Kasumi-1 (cell line): ENCODE results near the gene C9orf40.

ENCODE experiments used
- DNase-seq, 2 experiments: peaks; one replicate each; lab custom pipeline; 2025; lab: John Stamatoyannopoulos, UW

The C9orf40 gene, protein sequence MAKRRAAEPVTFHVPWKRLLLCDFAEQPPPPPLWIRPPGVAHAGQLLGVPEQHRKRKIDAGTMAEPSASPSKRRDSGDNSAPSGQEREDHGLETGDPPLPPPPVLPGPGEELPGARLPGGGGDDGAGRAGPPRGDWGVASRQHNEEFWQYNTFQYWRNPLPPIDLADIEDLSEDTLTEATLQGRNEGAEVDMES

DNA sequence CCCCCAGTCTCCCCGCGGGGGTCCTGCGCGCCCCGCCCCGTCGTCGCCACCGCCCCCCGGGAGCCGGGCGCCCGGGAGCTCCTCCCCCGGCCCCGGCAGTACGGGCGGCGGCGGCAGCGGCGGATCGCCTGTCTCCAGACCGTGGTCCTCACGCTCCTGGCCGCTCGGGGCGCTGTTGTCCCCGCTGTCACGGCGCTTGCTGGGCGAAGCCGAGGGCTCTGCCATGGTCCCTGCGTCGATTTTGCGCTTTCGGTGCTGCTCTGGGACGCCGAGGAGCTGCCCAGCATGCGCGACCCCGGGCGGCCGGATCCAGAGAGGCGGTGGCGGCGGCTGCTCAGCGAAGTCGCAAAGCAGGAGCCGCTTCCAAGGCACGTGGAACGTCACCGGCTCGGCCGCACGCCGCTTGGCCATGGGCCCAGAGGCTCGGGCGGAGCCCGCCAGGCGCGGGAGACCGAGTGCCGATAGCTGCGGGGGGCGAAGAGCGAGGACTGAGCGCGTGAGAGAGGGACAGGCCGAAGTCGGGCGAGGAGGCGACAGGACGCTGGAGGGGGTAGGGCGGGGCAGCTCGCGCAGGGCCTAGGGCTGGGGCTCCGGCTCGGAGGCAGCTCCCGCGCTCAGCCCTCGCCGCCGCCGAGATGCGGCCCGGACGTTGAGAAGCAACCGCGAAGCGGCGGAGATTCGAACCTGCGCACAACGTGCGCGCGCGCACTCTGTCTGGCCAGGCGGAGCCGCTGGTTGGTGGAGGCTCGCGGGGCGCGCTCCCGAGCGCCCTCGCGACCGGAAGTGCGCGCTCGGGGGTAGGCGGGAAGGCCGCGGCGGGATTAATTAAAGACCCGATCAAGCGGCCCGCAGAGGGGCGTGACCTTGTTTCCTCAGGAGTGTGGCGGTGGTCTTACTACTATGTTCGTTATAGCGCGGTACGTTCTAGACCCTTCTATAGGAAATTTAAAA is at the start of gene C9orf40:
TSS of gene C9orf40 (minus strand) at position 712 of the 951 bp plus-strand sequence. CDS start at position 411, 301 bp downstream.
- DNase-seq = peak; percentile 74 to 80

DNA sequence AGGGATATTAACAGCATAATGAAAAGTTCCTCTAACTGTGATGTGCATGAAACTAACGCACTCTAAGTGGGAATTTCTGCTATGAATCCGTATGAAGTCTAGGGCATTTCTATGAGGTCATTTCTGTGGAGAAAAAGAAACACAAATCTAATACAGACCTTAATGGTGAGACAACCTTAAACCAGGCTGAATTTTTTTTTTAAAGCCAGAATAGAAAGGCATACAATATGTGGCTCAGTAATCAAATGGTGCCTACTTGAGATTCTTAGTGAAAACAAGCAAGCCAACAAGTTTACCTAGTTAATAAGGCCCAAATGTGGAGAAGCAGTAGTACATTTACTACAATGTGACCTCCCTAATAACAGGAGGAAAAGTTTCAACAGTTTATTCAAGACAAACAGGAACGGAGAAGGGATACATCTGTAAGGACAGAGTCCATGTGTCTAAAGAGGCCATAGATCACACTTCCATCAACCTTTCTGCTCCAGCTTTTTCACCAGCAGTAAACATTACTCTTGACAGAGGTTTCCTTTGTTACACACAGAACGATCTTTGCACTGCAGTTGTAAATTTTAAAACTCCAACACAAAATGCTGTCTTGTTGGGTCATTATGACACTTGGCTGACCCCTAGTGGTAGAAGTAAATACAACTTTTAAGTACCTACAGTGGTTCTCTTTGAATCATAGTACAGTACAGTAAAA is 49.2 kb upstream of the C9orf40 start:
- peak; percentile 86 to 88 for DNase-seq

DNA sequence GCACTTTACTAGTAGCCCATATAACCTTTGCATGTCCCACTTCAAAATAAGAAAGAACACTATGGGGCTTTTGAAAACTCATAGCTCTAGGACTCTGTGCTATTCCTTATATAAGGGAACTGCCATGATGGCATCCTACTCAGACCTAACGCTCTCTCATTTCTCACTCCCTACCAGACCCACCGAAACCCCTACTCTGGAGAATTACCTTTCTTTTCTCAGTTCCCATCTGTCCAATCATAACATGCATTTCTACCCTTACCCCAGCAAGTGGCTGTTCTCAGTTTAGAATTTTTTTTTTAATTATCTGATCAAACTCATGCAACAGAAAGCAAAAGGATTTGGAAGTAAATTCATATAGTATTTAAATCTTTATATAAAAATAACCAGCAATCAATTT is 48.1 kb upstream of the C9orf40 start:
- no peak for DNase-seq

DNA sequence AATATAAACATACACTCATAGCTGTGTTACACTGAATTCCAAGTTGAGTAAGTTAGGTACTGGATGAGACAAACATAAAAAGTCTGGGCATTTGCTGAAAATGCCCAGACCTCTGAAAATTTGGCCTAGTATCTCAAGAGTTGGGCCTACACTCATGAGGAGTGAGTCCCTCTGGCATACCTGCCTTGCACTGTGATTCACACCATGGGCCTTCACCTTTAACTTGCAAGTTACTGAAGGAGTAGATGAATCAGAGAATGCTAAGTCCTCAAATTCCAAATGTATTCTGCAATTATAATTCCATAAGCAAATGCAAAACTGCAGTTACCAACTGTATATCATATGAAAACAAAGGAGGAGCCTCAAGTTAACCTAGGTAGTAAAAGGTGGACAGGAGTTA is 32.3 kb upstream of the C9orf40 start:
- no peak for DNase-seq

DNA sequence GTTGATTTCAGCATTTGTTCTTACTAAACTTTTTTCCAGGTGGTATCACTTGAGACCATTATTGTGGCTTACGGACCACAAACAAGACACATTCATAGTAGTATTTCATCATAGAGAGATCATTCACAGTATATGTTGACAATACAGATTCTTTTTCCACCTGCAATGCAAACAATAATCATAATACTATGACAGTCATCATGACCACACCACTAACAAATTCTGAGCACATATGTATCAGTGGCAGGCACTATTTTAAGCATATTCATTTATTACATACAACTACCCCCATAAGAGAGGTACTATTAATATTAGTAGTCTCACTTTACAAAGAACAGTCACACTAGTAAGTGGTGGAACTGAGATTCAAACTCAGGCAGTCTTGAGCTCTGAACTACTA is 31.0 kb upstream of the C9orf40 start:
- DNase-seq = no peak

DNA sequence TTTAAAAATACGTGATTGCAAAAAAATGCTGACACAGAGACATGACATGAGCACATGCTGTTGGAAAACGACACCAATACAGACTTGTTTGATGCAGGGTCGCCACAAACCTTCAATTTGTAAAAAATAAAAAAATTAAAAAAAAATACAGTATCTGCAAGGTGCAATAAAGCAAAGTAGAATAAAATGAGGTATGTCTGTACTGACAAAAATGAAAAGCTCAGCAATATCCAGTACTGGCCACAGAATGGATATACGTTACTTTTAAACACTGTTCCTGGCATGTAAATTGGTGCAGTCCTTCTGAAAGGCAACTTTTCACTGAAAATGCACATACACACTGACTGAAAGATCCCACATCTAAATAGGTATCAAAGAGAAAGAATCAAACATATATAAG is 27.1 kb upstream of the C9orf40 start:
- DNase-seq = no peak

DNA sequence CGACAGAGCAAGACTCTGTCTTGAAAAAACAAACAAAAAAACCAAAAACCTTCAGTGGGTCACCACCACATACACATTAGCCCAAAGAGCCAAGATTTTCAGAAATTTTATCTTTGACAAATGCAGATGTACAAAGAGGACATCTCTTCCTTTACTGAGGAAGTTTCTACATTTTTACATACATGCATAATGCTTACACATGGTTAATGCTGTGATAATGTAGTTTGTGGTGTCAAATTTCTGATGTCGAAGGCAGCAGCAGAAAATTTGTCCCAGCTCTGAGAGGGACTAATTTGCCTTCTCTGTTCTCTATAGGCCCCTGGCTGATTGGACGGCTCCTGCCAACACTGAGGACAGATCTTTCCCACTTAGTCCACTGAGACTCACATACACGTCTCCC is 24.6 kb upstream of the C9orf40 start:
- no peak for DNase-seq

DNA sequence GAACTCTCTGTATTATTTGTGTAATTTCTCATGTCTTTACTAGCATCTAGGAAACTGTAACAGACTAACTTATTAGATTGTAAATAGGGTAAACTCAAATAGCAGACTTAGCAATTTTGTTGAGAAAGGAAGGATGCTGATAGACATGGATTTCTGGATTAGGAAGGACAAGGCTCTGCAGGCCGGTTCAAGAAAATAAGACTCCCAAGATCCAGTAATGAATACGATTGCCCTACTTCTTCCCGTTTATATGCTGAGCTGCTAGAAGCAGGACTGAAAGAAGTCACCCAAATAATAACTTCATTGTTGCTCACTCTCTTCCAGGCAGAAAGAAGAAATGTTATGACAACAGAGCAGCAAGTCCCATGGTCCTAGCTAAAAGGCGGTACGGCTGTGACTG is 22.8 kb upstream of the C9orf40 start:
- no peak for DNase-seq

DNA sequence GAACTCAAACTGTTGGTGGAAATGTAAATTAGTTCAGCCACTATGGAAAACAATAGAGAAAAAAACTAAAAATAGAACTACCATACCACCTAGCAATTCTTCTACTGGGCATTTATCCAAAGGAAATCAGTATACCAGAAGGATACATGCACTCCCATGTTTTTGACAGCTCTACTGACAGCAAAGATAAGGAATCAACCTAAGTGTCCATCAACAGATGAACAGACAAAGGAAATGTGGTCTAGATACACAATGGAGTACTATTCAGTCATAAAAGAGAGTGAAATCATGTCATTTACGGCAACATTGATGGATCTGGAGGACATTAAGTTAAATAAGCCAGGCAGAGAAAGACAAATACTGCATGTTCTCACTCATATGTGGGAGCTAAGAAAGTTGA is 21.8 kb upstream of the C9orf40 start:
- no peak for DNase-seq

DNA sequence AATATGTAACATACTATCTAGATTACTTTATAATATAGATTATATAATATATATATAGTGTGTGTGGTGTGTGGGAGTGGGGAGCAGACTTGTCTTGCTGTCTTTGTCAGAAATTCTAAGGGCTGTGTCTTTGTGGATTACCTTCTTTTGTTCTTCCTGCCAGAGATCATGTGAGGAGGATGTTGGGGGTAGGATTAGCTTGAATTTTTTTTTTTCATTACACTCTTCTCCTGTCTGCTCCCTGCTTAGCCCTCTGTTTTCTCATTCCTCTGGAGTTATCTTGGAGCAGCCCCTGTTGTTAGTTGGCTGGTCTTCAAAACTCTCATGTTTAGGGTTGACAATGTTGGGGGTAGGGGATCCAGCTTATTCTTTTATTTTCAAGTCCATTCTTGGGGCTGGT is 21.0 kb upstream of the C9orf40 start:
- no peak for DNase-seq

DNA sequence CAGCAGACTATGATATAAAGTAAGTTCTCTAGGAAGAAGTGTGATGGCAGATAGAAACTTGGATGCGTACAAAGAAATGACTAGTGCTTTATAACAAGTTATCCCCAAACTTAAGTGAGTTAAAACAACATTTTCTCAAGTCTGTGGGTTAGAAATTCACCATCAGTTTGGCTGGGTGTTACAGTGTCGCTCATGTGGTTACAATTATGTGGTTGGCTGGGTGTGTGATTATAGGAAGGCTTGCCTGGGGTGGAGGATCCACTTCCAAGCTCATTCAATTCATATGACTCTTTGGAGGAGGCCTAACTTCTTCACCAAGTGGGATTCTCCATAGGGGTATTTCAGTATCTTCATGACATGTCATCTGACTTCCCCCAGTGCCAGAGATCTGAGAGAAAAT is 10.3 kb upstream of the C9orf40 start:
- no peak for DNase-seq

DNA sequence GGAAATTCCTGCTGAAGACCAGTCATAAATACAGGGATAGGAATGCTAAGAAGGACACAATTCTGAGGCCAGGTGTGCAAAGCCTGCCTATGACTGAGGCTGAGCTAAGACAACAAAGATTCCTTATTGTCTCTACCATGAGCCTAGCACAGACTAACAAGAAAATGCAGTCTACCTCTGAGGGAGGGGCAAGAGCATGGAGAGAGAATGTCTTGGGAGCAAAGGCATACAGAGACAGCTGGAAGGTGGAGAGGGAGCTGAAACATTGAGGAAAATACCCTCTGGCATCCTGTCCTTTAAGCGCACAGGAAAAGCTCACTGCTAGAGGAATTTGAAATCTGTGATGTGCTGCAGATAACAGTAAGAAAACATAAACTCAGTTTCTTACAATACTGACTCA is 8.8 kb upstream of the C9orf40 start:
- DNase-seq = no peak

DNA sequence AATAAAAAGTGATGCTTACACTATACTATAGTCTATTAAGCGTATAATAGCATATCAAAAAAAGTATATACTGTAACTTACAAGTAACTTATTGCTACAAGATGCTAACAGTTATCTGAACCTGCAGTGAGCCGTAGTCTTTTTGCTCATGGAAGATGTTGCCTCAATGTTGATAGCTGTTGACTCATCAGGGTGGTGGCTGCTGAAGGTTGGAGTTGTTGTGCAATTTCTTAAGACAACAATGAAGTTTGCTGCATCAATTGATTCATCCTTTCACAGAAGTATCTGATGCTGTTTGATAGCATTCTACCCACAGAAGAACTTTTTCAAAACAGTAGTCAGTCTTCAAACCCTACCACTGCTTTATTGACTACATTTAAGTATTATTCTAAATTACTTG is 7.8 kb upstream of the C9orf40 start:
- no peak for DNase-seq

DNA sequence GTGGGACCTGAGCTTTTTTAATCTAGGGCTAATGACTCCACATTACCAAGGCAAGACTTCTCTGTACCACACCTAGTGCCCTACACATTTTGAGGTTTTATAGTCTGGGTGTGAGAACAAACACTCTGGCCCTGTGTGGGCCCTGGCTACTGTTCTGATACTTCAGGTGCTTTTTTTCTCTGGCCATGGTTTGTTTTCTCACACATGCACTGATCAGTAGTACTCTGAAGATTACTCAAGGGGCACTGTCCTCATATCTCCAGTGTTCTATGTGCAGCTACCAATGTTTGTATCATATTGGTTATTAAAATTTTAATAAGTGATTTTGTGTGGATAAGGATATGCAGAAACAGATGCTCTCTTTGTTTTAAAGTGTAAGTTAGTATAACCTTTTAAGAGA is 5.9 kb upstream of the C9orf40 start:
- peak in 1 of 2 experiments; percentile 8 for DNase-seq

DNA sequence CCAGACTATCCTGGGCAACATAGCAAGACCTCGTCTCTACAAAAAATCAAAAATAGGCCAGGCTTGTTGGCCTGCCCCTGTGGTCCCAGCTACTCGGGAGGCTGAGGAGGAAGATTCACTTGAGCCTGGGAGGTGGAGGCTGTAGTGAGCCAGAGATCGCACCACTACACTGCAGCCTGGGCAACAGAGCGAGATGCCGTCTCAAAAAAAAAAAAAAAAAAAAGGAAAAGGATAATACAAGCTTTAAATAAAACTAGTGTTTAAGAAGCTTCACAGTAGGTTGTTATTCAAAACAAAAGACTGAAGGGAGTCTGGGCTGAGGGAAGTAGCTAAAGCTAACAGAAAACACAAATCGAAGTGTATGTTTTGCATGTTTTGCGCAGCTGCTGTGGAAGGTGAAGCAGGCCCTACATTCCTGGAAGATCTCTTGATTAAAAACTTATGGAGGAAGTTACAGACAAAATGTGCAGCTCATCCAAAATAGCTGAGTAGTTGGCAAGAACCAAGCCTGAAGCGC is 581 bp upstream of the C9orf40 start:
- DNase-seq = peak in 1 of 2 experiments; percentile 26

DNA sequence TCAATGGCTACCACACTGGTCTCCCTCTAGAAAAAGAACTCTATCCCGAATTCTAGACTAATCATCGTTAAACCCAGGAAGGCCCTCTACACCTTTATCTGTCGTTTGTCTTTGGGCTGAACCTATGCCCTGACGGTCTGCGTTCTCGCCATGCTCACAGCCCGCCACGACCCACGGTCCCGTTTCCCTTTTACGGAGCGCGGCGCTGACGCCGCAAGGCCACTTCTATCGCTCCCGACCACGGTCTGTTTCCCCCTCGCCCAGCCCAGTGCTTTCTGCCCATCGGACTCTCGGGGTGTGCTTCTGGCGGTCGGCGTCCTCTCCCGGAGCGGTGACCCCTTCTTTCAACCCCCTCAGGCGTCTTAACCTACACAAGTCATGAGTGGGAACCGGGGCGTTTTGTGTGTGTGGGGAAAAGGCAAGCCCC is 974 bp downstream of the C9orf40 start:
- DNase-seq = peak; percentile 32 to 63

DNA sequence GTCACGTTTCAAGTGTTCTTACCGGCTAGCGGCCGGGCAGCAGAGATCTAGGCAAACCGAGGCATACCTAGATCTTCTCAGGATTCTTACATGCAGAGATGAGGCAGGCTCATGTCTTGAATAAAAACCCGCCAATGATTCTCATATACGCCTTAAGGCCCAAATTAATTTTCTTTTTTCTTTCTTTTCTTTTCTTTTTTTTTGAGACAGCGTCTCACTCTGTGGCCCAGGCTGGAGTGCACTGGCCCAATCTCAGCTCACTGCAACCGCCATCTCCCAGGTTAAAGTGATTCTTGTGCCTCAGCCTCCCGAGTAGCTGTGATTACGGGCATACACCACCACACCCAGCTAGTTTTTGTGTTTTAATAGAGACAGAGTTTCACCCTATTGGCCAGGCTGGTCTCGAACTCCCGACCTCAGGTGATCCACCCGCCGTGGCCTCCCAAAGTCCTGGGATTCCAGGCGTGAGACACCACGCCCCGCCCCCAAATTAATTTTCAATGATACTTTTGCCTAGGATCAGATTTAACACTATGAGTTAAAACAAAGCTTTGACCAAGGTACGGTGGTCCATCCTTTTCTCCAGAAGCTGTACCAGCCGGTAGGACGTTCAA is 1.5 kb downstream of the C9orf40 start:
- DNase-seq = no peak

DNA sequence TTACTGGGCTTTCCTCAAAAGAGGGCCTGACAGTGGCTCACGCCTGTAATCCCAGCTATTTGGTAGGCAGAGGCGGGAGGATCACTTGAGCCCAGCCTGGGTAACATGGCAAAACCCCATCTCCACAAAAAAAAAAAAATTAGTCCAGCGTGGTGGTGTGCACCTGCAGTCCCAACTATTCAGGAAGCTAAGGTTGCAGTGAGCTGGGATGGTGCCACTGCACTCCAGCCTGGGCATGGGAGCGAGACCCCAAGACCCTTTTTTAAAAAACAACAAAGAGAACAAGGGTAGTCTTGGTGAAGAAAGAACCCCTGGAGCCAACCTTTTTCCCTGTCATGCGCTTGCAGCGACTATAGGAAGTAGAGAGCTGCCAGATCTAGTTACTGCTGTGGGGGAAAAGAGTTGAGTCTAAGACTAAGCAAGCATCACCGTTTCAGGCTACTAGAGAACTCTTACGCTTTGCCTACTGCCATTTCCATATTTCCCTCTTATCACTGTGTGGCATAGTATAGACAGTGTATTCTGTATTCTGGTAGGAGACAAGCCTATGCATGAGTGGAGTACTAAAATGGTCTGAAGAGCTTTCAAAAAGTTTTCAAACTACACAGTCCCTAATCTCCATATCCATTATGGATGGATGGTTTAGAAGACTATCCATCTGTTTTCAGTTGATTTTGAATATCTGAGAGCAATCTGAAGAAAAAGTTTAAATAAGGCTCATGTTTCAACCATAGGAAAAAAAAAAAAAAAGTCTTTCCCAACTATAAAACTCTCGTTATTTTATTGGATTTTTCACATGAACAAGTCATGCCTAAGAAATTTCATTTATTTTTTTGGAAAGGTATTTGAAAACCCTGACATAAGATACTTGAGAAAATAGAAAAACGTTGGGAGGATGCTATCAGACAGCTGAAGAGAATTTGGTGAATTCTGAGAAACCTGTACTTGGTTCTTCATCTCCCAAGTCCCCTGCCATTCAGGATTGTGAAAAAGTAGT is 2.6 kb downstream of the C9orf40 start:
- DNase-seq = peak; percentile 25 to 30

DNA sequence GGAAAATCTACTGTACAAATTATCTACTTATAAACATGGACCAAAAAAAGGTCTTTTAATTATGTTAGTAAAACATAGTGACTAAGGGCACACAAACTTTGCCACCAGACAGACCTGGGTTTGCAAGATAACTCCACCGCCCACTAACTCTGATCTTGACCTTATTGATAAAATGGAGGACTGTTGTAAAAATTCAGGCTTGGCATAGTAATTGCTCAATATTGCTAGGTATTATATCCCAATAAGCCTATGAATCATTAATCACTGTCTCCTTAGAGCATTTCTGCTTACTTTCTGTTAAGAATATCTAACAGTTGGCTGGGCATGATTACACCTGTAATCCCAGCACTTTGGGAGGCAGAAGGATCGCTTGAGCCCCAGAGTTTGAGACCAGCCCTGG is 3.8 kb downstream of the C9orf40 start:
- no peak for DNase-seq

DNA sequence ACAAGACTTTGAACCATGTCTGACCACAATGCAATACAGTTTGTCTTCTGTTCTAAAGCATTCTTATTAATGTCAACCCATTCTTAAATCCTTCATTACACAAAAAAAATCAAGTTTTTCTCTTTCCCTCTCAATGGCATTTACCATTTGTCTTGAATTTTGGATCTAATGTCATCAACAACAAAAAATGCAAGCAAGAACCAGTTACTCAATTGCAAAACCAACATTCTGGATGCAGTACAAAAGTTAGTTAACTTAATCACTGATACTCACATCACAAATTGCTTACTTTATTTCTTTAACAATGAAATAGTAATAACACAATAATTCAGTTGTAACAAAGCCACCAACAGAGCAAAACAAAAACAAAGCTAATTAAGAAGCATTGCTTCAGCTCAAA is 6.0 kb downstream of the C9orf40 start:
- no peak for DNase-seq

DNA sequence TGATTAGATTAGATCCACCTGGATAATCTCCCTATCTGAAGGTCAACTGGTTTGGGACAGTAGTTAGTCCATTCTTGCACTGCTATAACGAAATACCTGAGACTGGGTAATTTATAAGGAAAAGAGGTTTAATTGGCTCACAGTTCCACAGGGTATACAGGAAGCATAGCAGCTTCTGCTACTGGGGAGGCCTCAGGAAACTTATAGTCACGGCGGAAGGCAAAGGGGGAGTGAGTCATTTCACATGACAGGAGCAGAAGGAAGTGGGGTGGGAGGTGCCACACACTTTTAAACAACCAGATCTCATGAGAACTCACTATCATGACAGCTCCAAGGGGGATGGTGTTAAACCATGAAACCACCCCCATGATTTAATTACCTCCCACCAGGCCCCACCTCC is 9.9 kb downstream of the C9orf40 start:
- peak; percentile 52 to 54 for DNase-seq
